ENCODE results near the gene IER5L.

- TF ChIP-seq, protein P1, sequence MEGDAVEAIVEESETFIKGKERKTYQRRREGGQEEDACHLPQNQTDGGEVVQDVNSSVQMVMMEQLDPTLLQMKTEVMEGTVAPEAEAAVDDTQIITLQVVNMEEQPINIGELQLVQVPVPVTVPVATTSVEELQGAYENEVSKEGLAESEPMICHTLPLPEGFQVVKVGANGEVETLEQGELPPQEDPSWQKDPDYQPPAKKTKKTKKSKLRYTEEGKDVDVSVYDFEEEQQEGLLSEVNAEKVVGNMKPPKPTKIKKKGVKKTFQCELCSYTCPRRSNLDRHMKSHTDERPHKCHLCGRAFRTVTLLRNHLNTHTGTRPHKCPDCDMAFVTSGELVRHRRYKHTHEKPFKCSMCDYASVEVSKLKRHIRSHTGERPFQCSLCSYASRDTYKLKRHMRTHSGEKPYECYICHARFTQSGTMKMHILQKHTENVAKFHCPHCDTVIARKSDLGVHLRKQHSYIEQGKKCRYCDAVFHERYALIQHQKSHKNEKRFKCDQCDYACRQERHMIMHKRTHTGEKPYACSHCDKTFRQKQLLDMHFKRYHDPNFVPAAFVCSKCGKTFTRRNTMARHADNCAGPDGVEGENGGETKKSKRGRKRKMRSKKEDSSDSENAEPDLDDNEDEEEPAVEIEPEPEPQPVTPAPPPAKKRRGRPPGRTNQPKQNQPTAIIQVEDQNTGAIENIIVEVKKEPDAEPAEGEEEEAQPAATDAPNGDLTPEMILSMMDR (IDR thresholded peaks at IDR 0.05): no peak
- TF ChIP-seq POLR2A (IDR thresholded peaks at IDR 0.05): no peak
Measured at GRCh38 chr9:129150672-129151211, 27.3 kb downstream of the IER5L start.
